IPS-11a (cell line): ENCODE results near the gene MLEC.
"Not testable (repeated sequence)": the region's sequence is repeated elsewhere in the genome, so short reads cannot be mapped to it uniquely, and the experiment has no call there.

Experiments used
- H3K4me3 ChIP-seq: one replicate; pipeline ENCODE4 v1.5.1; 2013; ENCODE audit warnings: low read depth, low read length, control low read depth

Gene MLEC

GRCh38 chr12:120720234-120720986, 33.5 kb downstream of the MLEC start:
- no peak overlapping the region for H3K4me3 ChIP-seq

- H3K4me3 ChIP-seq = no peak overlapping the region
Measured at GRCh38 chr12:120720987-120721801, 34.2 kb downstream of the MLEC start.

- H3K4me3 ChIP-seq = no peak overlapping the region
Measured at GRCh38 chr12:120721866-120722265, 34.9 kb downstream of the MLEC start.

DNA sequence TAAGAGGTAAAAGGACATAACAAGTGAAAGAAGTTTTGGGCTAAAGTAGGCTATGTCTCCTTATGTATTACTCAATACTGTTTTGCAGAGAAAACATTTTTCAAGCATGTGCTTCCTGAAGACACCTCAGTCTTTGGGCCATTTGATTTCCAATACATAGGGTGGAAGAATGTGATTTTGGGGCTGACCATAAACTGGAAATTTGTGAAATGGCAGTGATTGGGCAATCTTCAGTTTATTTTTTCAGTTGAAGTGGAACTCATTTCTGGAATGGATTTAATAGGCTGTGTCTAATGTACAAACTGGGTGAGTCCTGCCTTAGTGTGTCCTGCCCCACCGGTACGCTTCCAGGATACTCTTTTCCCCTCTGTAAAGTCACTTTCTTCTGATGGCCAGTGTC, 35.8 kb downstream of the MLEC start:
- no peak overlapping the region for H3K4me3 ChIP-seq

- no peak overlapping the region for H3K4me3 ChIP-seq
Measured at GRCh38 chr12:120724720-120725119, 37.8 kb downstream of the MLEC start.

DNA sequence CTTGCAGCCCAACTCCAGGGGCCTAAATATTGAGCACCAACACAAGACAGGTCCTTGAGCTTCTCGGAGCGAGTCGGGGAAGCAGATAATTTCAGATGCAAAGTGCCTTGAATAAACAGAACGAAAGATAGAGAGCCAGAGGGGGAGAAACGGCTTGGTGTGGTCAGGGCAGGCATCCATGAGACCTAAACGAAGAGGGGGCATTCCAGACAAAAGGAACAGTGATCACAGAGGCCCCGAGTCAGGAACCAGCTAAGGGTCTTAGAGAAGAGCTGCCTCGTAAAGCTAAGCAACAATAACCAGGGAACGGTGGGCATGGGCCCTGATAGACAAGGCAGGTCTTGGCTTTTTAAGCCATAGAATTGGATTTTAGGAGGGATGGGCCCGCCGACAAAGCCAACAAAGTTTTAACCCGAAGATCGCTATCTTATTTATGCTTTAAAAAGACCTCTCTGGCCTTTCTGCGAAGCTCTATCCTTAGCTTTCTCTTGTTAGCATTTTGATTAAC, 38.3 kb downstream of the MLEC start:
- peak overlapping the region; percentile 55 for H3K4me3 ChIP-seq

- peak within 1 kb of the TSS; percentile 55 for H3K4me3 ChIP-seq
Measured at GRCh38 chr12:120725659-120726509, 38.9 kb downstream of the MLEC start, which contains the start of gene ACADS. TSS of gene ACADS (plus strand) at chr12:120725826. CDS start at chr12:120725886, 60 bp downstream.

- peak overlapping the region; percentile 55 for H3K4me3 ChIP-seq
Measured at GRCh38 chr12:120726510-120726793, 39.5 kb downstream of the MLEC start.

- H3K4me3 ChIP-seq = no peak overlapping the region
Measured at GRCh38 chr12:120726961-120727360, 40.0 kb downstream of the MLEC start.

DNA sequence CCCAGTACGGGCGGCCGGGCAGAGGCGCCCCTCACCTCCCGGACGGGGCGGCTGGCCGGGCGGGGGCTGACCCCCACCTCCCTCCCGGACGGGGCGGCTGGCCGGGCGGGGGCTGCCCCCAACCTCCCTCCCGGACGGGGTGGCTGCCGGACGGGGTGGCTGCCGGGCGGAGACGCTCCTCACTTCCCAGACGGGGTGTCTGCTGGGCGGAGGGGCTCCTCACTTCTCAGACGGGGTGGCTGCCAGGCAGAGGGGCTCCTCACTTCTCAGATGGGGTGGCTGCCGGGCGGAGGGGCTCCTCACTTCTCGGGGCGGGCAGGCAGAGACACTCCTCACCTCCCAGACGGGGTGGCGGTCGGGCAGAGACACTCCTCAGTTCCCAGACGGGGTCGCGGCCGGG, 45.2 kb downstream of the MLEC start:
- H3K4me3 ChIP-seq = not testable (repeated sequence)

DNA sequence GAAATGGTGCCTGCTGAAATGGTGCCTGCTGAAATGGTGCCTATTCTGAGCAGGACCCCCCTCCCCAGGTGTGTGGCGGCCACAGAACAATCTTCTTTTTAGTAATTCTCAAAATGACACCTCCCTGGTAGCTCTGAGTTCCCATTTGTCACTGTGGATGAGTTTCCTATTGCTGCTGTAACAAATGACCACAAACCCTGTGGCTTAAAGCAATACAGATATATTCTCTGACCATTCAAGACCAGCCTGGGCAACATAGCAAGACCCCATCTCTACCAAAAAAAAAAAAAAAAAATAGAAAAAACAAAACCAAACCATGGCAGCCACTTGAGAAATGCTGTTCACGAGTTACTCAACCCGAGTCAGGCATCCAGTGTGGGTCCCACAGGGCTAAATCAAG, 46.6 kb downstream of the MLEC start:
- H3K4me3 ChIP-seq = no peak overlapping the region

GRCh38 chr12:120734210-120734609, 47.3 kb downstream of the MLEC start:
- no peak overlapping the region for H3K4me3 ChIP-seq

DNA sequence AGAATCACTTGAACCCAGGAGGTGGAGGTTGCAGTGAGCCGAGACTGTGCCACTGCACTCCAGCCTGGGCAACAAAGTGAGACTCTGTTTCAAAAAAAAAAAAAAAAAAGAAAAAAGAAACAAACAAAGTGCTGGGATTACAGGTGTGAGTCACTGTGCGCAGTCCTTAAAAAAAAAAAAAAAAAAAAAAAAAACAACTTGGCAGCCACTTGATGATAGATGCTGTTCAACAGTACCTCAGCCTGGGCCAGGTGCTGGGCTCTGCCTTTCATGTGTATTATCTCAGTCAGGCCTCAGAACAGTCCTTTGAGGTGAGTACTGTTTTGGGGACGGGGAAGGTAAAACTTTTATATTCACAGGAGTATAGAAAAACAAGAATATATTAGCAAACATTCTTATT, 48.2 kb downstream of the MLEC start:
- H3K4me3 ChIP-seq = no peak overlapping the region

- H3K4me3 ChIP-seq = no peak overlapping the region
Measured at GRCh38 chr12:120736404-120737331, 49.7 kb downstream of the MLEC start.

DNA sequence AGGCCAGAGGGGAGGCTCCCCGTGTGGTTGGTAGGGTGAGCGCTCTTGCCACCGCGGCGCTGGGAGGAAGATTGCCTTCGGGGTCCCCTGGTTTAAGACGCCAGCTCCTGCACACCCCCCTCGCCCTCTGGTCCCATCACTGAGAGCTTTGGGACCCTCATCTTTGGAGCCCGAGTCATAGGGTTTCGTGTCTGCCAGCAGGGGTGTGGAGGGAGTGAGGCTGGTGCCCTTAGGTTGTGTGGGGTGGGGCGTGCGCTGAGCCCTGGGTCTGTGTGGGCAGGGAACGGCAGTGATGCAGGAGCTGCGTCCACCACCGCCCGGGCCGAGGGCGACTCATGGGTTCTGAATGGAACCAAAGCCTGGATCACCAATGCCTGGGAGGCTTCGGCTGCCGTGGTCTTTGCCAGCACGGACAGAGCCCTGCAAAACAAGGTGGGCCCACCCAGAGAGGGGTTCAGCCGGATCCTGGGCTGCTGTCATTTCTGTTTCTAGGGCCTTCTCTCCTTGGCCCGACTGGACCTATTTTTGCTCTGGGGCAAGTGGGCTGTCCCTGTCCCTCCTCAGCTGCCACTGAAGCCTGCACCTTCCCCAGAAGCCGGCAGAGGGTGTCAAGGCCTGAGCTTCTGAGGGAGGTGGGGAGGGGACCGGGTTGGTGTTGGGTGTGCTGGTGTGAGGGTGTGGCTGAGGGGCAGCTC, 50.8 kb downstream of the MLEC start:
- H3K4me3 ChIP-seq = no peak overlapping the region

DNA sequence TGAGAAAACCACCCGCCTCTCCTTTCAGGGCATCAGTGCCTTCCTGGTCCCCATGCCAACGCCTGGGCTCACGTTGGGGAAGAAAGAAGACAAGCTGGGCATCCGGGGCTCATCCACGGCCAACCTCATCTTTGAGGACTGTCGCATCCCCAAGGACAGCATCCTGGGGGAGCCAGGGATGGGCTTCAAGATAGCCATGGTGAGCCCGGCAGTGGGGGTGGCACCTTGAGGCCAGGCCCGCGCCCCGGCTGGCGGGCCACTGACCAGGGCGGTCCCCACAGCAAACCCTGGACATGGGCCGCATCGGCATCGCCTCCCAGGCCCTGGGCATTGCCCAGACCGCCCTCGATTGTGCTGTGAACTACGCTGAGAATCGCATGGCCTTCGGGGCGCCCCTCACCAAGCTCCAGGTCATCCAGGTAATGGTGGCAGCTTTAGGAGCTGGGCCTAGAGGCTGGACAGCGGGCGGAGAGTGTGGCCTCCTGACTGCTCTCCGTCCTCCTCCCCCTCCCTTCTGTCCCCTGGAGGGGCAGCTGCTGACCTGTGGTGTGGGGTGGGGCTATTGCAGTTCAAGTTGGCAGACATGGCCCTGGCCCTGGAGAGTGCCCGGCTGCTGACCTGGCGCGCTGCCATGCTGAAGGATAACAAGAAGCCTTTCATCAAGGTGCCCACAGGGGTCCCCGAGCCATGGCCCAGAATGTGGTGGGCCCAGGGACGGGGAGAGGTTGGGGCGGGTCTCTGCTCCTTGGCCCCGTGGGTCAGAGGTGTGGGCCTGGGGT, 51.5 kb downstream of the MLEC start:
- H3K4me3 ChIP-seq = no peak overlapping the region

DNA sequence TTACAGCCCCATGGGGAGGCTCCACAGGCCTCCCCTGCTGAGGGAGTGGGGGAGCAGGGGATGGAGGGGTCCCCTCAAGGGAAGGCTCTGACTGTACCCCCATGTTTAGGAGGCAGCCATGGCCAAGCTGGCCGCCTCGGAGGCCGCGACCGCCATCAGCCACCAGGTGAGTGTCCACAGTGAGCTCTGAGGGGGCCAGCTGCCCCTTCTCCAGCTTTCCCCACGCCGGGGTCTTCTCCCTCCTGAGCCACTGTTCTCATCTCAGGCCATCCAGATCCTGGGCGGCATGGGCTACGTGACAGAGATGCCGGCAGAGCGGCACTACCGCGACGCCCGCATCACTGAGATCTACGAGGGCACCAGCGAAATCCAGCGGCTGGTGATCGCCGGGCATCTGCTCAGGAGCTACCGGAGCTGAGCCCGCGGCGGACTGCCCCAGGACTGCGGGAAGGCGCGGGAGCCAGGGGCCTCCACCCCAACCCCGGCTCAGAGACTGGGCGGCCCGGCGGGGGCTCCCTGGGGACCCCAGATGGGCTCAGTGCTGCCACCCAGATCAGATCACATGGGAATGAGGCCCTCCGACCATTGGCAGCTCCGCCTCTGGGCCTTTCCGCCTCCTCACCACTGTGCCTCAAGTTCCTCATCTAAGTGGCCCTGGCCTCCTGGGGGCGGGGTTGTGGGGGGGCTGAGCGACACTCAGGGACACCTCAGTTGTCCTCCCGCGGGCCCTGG, 52.2 kb downstream of the MLEC start:
- no peak overlapping the region for H3K4me3 ChIP-seq
